PC-9 (cell line): ENCODE data around the gene SYNPO. TPM values are rescaled to one million over a fixed set of nuclear protein-coding genes. Genes with fewer than 3 reads are reported as not detected.

Experiments used
- BruUV-seq: library from RNA; stranded (reverse); fragments of 400-500 nt; replicated peaks from 2 replicates; lab custom pipeline; 2021; lab: Mats Ljungman, UMichigan
- CTCF ChIA-PET: fragments of 300-600 bp; sonication (Branson Sonifier 250); formaldehyde crosslinking; loops from one replicate; lab custom pipeline; 2022; ENCODE audit warnings: antibody characterized with exemption; lab: Charles Lee
- POLR2A ChIA-PET: fragments of 300-600 bp; sonication (Branson Sonifier 250); formaldehyde crosslinking; loops from one replicate; lab custom pipeline; 2022; ENCODE audit warnings: antibody characterized with exemption; ENCODE audit not compliant: unreplicated experiment; lab: Charles Lee
- DNase-seq, 2 experiments: peaks; one replicate each; pipeline versions ENCODE4 v3.0.0 to v3.0.0-alpha.2; 2015 to 2022; ENCODE audit warnings: mixed read lengths in 1 of 2
- H2AFZ ChIP-seq: fragments of 200-600 bp; sonication (generic); 2 replicates; pipeline ENCODE4 v1.8.1; 2017; ENCODE audit warnings: antibody characterized with exemption
- H3F3A ChIP-seq: fragments of 200-600 bp; sonication (generic); 2 replicates; pipeline ENCODE4 v1.8.1; 2017; ENCODE audit warnings: antibody characterized with exemption, mild to moderate bottlenecking, low read depth; ENCODE audit not compliant: insufficient read depth
- H3K27ac ChIP-seq: fragments of 200-600 bp; sonication (generic); 2 replicates; pipeline ENCODE4 v1.6.1; 2016; ENCODE audit warnings: mixed run types
- H3K27me3 ChIP-seq: fragments of 200-600 bp; sonication (generic); 2 replicates; pipeline ENCODE4 v1.6.1; 2016; ENCODE audit warnings: low read depth, mixed run types; ENCODE audit not compliant: insufficient read depth
- H3K36me3 ChIP-seq: fragments of 200-600 bp; sonication (generic); 2 replicates; pipeline ENCODE4 v1.6.1; 2016; ENCODE audit warnings: low read depth, mixed run types
- H3K4me1 ChIP-seq: fragments of 200-600 bp; sonication (generic); replicated peaks from 2 replicates; pipeline ENCODE4 v1.6.1; 2016; ENCODE audit warnings: mixed run types; ENCODE audit not compliant: insufficient read depth
- H3K4me2 ChIP-seq: fragments of 200-600 bp; sonication (generic); 2 replicates; pipeline ENCODE4 v1.6.1; 2017; ENCODE audit warnings: mixed run types
- H3K4me3 ChIP-seq: fragments of 200-600 bp; sonication (generic); 2 replicates; pipeline ENCODE4 v1.6.1; 2016; ENCODE audit warnings: mixed run types
- H3K79me2 ChIP-seq: fragments of 200-600 bp; sonication (generic); 2 replicates; pipeline ENCODE4 v1.6.1; 2017; ENCODE audit warnings: low read depth, mixed run types
- H3K9me2 ChIP-seq: fragments of 200-600 bp; sonication (generic); 2 replicates; pipeline ENCODE4 v1.8.1; 2017; ENCODE audit warnings: mild to moderate bottlenecking; ENCODE audit not compliant: insufficient read depth
- H3K9me3 ChIP-seq: fragments of 200-600 bp; sonication (generic); 2 replicates; pipeline ENCODE4 v1.8.1; 2016; ENCODE audit warnings: low read depth; ENCODE audit not compliant: insufficient read depth
- H4K20me1 ChIP-seq: fragments of 200-600 bp; sonication (generic); 2 replicates; pipeline ENCODE4 v1.8.1; 2017; ENCODE audit not compliant: insufficient read depth
- CTCF ChIP-seq: fragments of 200-600 bp; sonication (generic); conservative IDR thresholded peaks from 2 replicates; pipeline ENCODE4 v1.6.1; 2017; ENCODE audit warnings: mixed run types, antibody characterized with exemption, mild to moderate bottlenecking, moderate library complexity
- EZH2 ChIP-seq: fragments of 200-600 bp; sonication (generic); IDR thresholded peaks from 2 replicates; pipeline ENCODE4 v1.8.0; 2017; ENCODE audit warnings: antibody characterized with exemption, low read depth
- intact Hi-C: fragments of 100-400 bp; cut with micrococcal nuclease; formaldehyde crosslinking; loops from one replicate; pipeline ENCODE4 v1.10.0; 2022; ENCODE audit not compliant: unreplicated experiment
- total RNA-seq: library from RNA; stranded (reverse); gene quantifications from 2 replicates; pipeline ENCODE4 v1.2.3, GENCODE V29; 2021

The SYNPO gene
- total RNA-seq, 1 experiment from 2014 or later, result 2.0 TPM

- no peaks in the 10 kb centered on the region for H3K36me3 ChIP-seq
- no TSS peak for BruUV-seq
- no peaks in the 10 kb centered on the region for H3K9me3 ChIP-seq
- intact Hi-C loops, result no loop called here
- peaks cover 20% of the 10 kb centered on the region for H3K27me3 ChIP-seq
- H3K79me2 ChIP-seq, result no peaks in the 10 kb centered on the region
- no peaks in the 10 kb centered on the region for H3K4me1 ChIP-seq
- no peak for DNase-seq
- no peak overlapping the region for H2AFZ ChIP-seq
- TF ChIP-seq CTCF, result no peak
- no peak for TF ChIP-seq EZH2
- no peak overlapping the region for H3K4me2 ChIP-seq
- no peaks in the 10 kb centered on the region for H4K20me1 ChIP-seq
- H3K9me2 ChIP-seq, result no peaks in the 10 kb centered on the region
- POLR2A ChIA-PET, result no interaction called here
- no peak overlapping the region for H3K27ac ChIP-seq
- no peaks in the 10 kb centered on the region for H3F3A ChIP-seq
- CTCF ChIA-PET, result interaction anchor here (0.7 kb wide), 1 partner anchor 10 kb away, joined by 3 read pairs; no protein-coding TSS in a partner anchor
- H3K4me3 ChIP-seq, result no peak overlapping the region
Observed at GRCh38 chr5:150665044-150665443, 24.6 kb downstream of the SYNPO start.

- Histone ChIP-seq H3F3A (no peaks in the 10 kb centered on the region; the same call in 1 of the 2 replicates), H3K79me2 (no peaks in the 10 kb centered on the region), H3K4me1 (no peaks in the 10 kb centered on the region), H3K36me3 (no peaks in the 10 kb centered on the region), H3K9me3 (no peaks in the 10 kb centered on the region), H2AFZ (no peak overlapping the region), H3K4me3 (no peak overlapping the region), H3K4me2 (no peak overlapping the region), H3K27ac (no peak overlapping the region), H3K27me3 (no peaks in the 10 kb centered on the region), H4K20me1 (no peaks in the 10 kb centered on the region), H3K9me2 (no peaks in the 10 kb centered on the region)
- no peak for DNase-seq
- intact Hi-C loops, result no loop called here
- CTCF ChIA-PET, result no interaction called here
- POLR2A ChIA-PET, result no interaction called here
- BruUV-seq, result no TSS peak
- TF ChIP-seq CTCF, result no peak
- no peak for TF ChIP-seq EZH2
Observed at GRCh38 chr5:150670275-150670947, 30.0 kb downstream of the SYNPO start.

- no peaks in the 10 kb centered on the region for H3K79me2 ChIP-seq
- no peak overlapping the region for H3K27ac ChIP-seq
- no peaks in the 10 kb centered on the region for H3K36me3 ChIP-seq
- ChIA-PET POLR2A (no interaction called here), CTCF (no interaction called here)
- H2AFZ ChIP-seq, result no peak overlapping the region
- no peak overlapping the region for H3K4me3 ChIP-seq
- no peak for DNase-seq
- no peaks in the 10 kb centered on the region for H3K27me3 ChIP-seq
- no peaks in the 10 kb centered on the region for H3K4me1 ChIP-seq
- intact Hi-C loops, result no loop called here
- BruUV-seq, result no TSS peak
- no peaks in the 10 kb centered on the region for H3K9me3 ChIP-seq
- H3K9me2 ChIP-seq, result no peaks in the 10 kb centered on the region
- H4K20me1 ChIP-seq, result no peaks in the 10 kb centered on the region
- no peak overlapping the region for H3K4me2 ChIP-seq
- no peaks in the 10 kb centered on the region; the same call in 1 of the 2 replicates for H3F3A ChIP-seq
- TF ChIP-seq EZH2 (no peak), CTCF (no peak)
Observed at GRCh38 chr5:150670948-150671310, 30.5 kb downstream of the SYNPO start.
